Measurements from ENCODE around the gene ADAMTS19.
A peak's percentile ranks its signal among the peaks of the same experiment; 100 is the strongest.
"Not testable (repeated sequence)": the region's sequence is repeated elsewhere in the genome, so short reads cannot be mapped to it uniquely, and the experiment has no call there.

ADAMTS19 gene

DNA sequence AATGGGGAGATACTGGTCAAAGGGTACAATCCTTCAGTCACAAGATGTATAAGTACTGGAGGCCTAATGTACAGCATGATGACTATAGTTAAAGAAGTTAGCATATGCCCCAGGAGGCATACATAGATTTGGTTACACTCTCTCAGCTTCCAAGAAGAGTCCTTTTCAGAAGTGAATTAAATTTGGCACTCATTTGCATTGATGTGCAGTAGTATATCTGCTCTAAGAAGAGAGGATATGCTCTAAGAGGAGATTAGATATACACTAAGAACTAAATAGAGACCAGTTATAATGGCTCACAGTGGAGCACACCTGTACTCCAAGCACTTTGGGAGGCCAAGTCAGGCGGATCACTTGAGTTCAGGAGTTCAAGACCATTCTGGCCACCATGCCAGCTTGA lies 148.3 kb downstream of the ADAMTS19 start:
- DNase-seq, result no peak

DNA sequence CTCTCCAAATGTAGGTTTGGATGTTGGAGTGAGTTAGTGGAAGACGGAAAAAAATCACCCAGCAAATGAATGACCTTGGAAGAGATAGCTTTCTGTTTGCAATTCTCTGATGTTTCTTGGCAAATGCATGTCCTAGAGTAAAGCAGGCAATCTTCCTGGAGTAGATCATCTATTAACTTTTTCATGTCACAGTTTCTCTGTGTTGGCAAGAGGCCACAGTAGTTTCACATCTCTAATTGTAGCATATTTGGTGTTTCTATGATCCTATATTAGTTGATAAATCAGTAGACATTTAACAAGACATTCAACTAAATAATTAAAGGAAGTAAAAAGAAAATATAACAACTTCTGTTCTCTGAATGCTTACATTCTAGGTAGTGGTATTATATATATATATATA lies 149.6 kb downstream of the ADAMTS19 start:
- no peak for DNase-seq

DNA sequence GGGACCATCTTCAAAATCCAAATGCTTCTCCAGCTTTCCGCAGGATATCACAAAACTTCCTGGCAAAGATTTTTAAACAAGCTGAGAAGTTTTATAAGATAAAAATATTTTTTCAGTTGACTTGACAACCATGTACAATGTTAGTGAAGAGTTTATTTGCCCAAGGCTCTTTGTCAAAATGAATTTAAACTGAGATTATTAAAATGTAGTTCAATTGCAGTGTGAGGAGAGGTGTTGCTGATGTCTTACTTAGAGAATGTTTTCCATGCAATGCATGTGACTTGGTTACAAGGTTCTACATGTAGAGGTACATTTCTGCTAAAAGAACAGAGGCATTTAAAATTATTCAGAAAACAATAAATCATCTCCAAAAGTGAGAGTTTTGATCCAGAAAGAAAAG lies 156.4 kb downstream of the ADAMTS19 start:
- DNase-seq, result no peak

DNA sequence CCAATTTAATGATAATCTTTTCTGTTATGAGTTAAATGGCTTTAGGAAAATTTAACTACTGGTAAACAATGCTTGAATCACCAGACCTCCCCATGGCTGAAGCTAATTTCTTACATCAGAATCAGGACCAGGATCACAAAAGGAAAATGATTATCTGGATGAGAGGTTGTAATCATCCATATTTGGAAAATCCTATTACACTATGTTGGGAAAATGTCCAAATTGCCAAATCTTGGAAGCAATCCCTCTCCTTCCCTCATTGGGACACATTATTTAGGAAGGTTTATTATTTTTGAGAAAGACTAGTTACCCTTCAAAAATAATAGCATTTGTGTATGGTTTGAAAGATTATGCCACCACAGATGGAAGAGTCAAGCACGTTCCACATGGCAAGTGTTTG lies 157.1 kb downstream of the ADAMTS19 start:
- DNase-seq, result no peak

- no peak for DNase-seq
Observed at GRCh38 chr5:129619782-129620181, 159.7 kb downstream of the ADAMTS19 start.

DNA sequence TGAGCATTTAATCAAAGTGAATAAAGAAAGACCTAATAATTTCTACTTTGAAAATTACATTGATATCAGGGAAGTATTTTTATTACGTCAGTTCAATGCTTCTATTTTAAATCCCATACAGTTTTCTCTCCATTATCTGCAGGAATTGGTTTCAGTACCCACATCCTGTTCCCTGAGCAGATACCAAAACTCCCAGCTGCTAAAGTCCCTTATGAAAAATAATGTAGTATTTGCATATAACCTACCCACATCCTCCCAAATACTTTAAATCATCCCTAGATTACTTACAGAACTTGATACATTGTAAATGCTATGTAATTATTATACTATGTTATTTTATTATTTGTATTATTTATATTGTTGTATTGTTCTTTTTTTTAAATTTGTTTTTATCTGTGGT lies 162.4 kb downstream of the ADAMTS19 start:
- no peak for DNase-seq

DNA sequence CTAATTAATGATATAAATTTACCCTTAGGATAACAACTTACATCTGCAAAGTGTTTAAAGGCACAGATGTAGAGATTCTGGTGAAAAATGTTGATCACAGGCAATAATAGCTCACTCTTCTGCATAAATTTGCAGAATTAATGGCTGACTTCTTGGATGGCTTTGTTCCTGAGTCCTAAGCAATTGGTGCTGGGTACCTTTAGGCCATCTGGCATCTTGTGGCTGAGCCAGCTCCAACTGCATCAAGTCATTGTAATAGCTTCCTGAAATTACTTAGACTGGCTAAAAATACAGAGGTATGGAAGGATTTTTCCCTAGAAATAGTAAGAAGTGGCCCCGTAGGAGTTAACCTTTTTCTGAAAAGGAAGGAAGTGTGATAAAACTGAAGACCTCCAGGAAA lies 169.5 kb downstream of the ADAMTS19 start:
- DNase-seq, result no peak

- no peak for DNase-seq
Observed at GRCh38 chr5:129630101-129630500, 170.0 kb downstream of the ADAMTS19 start.

DNA sequence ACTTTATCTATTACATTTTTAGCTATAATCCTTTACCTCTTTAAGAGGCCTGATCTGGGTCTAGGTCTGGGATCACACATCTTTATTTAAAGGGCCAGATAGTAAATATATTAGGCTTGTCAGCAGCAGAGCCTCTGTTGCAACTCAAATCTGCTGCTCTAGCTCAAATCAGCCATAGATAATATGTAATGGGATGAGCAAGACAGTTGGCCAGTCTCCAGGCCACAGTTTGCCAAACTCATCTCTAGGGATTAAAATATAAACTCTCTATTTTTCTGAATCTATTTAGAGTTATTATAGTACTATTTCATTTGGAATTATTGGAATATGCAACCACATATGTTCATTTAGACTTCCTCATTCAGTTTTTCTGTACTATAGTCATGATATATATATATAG lies 171.9 kb downstream of the ADAMTS19 start:
- DNase-seq, result no peak

GRCh38 chr5:129637501-129637900 lies 177.4 kb downstream of the ADAMTS19 start:
- DNase-seq, result not testable (repeated sequence)

DNA sequence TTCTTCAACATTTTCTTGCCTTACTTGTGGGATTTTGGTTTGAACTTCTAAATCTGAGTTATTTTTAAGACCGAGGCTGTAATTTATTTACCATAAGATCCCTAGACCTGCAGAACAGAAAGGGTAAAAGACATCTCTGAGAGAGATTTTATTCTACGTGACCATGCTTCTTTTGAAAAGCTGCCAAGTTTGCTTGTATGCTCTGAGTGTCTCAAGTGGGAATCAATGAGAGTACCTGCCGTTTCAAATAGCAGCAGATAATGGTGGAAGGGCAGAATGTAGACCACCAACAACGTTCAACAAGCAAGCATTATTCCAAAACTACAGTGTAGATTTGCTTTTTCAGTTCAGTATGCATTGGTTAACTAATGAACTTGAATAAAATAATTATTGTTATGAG lies 179.2 kb downstream of the ADAMTS19 start:
- DNase-seq, result no peak

DNA sequence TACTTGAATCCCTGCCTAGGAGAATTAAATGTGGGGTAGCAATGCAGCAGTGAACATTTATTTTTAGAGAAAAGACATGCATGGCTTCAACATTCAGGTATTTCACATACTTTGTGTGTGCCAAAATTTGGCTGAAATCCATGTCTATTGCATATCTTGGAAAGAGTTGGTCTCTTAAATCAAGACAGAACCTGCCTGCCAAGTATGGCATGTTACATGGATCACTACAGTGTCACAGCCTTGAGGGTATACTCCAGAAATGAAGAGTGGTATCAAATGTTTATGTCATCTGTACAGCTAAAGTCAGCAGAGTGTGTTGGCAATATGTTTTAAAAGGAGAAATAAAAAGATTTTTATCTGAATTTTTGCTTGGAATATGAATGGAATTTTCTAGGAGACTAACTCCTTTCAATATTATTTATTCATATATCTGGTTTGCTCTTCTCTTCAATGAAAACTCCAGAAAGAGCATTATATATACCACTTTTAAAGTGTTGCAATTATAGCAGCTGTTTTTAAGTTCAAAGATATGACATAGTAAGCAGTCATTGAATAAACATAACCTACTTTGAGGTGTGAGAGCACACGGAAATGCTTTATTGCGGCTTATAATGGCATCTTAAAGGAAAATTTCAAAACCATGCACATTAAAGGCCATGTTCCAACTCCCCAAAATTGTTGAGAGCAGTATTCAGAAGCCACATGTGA lies 192.4 kb downstream of the ADAMTS19 start:
- DNase-seq, result no peak

GRCh38 chr5:129653057-129653375 lies 192.9 kb downstream of the ADAMTS19 start:
- DNase-seq, result no peak

DNA sequence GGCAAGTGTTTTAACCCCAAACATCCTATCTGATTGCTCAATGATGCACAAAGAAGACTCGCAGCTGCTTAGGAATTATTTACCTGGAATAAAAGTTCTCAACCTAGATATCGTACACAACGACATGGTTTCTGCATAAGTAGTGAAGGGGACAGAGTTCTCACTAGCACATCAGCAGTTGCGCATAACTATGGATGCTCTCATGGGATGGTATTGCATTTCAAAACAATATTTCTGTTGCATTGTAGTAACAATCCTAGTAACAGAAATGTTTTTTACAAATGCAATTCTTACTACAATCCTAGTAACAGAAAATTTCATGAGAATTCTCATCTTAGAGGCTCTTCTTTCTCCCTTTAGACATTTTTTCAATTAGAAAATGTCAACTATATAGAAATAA lies 193.3 kb downstream of the ADAMTS19 start:
- DNase-seq, result no peak

DNA sequence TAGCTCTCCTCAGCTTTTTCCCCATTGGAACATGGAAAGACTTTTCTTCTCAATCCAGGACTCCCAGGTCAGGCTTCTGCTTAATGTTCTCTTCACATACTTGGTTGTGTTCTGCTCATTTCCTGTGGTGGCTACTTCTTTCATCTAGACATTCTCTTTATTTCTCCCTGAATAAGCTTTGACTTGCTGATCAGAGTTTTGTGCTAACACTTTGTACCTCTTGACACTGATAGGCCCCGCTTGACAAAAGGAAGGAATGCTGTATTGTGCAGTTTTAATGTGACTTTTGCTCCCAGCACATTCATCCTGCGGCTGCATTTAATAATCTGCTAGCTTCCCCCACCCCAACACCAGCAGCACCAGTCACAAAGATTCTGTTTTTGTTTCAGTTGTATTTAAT lies 196.9 kb downstream of the ADAMTS19 start:
- DNase-seq, result no peak

GRCh38 chr5:129658801-129659200 lies 198.7 kb downstream of the ADAMTS19 start:
- no peak for DNase-seq

- DNase-seq, result no peak
Observed at GRCh38 chr5:129661366-129662035, 201.4 kb downstream of the ADAMTS19 start.

GRCh38 chr5:129664336-129664937 lies 204.3 kb downstream of the ADAMTS19 start:
- DNase-seq, result peak; percentile 3 to 56

DNA sequence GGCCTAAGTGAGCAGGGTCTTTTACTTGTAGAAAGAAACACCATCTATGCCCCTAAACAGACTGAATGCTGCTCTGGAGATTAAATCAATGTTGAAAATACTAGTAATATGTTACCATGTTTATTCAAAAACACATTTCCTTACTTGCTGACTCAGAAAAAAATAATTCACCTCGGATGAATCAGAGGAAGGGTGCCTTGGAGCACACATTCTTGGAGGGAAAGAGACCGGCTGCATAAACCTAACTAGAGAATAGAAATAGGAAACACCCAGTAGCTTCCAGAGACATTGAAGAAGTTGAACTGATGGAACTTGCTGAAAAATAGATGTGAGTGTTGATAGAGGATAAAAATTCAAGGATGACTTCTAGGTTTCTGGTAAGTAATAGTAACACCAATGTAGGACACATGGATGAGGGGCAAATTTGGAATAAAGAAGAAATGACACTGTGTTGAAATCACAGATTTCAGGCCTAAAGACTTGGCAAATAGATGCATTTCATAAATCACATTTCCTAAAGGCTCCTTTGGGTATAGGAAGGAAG lies 210.9 kb downstream of the ADAMTS19 start:
- DNase-seq, result peak; percentile 26 to 79

DNA sequence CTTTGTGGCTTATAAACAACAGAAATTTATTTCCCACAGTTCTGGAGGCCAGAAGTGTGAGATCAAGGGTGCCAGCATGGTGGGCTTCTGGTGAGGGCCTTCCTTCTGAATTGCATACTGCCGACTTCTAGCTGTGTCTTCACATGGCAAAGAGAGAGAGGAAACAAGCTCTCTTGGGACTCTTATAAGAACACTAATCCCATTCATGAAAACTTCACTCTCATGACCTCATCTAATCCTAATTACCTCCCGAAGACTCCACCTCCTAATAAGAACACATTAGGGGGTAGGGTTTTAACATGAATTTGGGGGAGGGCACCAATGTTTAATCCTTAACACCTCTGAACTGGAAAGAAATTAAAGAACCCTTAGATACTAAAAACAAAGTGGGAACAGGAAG lies 211.9 kb downstream of the ADAMTS19 start:
- DNase-seq, result no peak

GRCh38 chr5:129679671-129680070 lies 219.6 kb downstream of the ADAMTS19 start:
- DNase-seq, result no peak

GRCh38 chr5:129687941-129688340 lies 227.8 kb downstream of the ADAMTS19 start:
- no peak for DNase-seq

GRCh38 chr5:129689045-129689444 lies 228.9 kb downstream of the ADAMTS19 start:
- no peak for DNase-seq

- no peak for DNase-seq
Observed at GRCh38 chr5:129691220-129691619, 231.1 kb downstream of the ADAMTS19 start.

Measured in SW 1271 (cell line).